GM18502 (cell line): Measurements from ENCODE around the gene PMM2.
"Not testable (repeated sequence)": the region's sequence is repeated elsewhere in the genome, so short reads cannot be mapped to it uniquely, and the experiment has no call there.

Source experiments
- ATAC-seq: cut with Tn5 transposase; IDR thresholded peaks from one replicate; pipeline ENCODE4 v1.9.1; 2021; ENCODE audit warnings: mild to moderate bottlenecking; ENCODE audit not compliant: unreplicated experiment, poor library complexity

The PMM2 gene

DNA sequence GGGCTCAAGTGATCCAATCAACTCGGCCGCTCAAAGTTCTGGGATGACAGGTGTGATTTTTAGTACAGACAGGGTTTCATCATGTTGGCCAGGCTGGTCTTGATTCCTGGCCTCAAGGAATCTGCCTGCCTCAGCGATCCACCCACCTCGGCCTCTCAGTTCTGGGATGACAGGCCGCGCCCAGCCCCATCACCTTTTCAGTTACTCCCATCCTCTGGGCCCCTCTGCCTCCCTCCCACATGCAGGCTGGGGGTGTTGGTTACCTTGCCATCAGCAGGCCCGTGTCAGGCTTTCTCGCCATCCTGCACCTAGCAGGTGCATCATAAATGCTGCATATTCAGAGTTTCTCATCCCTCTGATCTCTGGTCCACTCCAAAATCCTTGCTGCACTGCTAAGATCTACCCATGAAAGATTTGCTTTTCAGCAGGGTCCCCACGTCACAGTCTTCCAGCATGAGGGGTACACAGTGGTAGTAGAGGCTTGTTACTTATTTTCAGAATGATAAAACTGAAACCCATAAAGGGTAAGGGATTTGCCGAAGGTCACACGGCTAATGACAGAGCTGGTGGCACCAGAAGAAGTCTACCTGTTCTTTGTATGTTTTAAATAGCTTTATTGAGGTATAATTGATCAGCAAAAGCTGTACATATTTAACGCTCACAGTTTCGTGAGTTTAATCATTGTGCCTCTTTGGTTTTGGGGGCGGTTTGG is 16.6 kb downstream of the PMM2 start:
- no peak for ATAC-seq

- no peak for ATAC-seq
Measured at GRCh38 chr16:8816967-8817655, 19.5 kb downstream of the PMM2 start.

- ATAC-seq, result peak; percentile 76
Measured at GRCh38 chr16:8818504-8819270, 21.0 kb downstream of the PMM2 start.

DNA sequence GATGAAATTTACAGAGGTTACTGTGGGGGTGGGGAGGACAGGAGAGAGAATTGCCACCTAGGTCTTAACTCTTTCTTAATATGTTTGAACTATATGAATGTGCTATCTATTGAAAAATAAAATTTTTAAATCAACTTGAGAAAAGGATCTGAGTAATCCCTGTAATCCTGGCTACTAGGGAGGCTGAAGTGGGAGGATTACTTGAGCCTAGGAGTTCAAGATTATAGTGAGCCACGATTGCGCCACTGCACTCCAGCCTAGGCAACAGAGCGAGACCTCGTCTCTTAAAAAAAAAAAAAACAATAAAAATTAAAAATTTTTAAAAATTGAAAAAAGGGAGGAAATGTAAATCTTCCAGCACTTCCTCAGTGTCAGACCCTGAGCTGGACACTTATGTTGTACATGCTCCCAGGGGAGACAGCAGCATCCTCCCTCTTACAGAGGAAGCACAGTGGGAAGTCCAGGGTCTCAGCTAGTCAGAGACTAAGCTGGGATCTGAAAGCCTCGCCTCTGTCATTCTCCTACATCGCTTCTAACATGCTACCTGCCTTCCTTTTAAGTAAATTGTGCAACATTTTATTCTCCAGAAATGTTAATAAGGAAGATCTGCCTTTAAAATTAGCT is 21.9 kb downstream of the PMM2 start:
- ATAC-seq, result no peak

DNA sequence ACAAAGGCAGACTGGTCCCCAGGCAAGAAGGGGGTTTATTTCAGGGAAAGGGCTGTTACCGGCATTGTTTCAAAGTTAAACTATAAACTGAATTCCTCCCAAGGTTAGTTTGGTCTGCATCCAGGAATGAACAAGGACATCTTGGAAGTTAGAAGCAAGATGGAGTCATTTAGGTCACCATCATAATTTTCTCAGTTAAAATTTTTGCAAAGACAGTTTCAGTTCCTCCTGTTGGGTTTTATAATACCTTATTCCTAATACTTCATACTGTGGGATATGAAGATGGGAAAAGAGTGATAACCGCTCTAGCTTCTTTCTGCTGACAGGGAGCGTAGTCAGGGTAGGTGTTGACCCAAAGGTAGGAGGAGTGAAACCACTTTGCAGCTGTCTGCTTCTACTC is 24.8 kb downstream of the PMM2 start:
- ATAC-seq, result no peak

GRCh38 chr16:8826278-8826879 is 28.7 kb downstream of the PMM2 start:
- ATAC-seq, result no peak

- ATAC-seq, result no peak
Measured at GRCh38 chr16:8828541-8829165, 31.0 kb downstream of the PMM2 start.

DNA sequence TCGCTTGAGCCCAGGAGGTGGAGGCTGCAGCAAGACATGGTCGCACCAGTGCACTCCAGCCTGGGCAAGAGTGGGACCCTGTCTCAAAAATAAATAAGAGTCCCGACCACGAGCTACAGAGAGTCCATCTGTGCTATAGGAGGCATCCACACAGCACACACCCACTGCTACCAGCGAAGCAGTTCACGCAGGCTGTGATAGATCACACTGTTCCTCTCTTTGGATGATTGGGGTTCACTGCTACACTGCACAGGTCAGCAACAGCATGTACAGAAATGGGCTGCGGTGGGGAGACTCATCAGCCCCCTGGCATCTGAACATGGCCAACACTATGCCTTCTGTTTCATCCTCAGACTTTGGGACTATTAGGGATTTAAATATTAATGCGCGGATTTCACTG is 33.8 kb downstream of the PMM2 start:
- no peak for ATAC-seq

- no peak for ATAC-seq
Measured at GRCh38 chr16:8831871-8832716, 34.5 kb downstream of the PMM2 start.

- ATAC-seq, result no peak
Measured at GRCh38 chr16:8832717-8833105, 35.1 kb downstream of the PMM2 start.

DNA sequence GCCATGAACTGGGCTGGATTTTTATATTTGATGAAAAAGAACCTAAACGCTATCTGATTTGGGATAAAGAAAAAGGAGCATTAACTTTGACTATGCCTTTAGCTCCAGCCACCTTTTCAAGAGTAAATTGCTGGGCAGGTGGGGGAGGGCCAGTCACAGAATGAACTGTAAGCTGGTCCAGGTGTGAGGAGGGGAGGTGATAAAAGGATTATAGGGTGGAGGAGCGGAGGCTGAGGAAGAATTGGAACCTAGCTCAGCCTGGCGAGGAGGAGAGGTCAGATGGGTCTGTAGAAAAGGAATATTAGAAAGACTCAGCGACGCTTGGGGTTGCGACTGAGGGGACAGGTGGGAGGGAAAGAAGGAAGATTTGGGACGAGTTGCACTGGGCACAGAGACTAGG is 39.2 kb downstream of the PMM2 start:
- not testable (repeated sequence) for ATAC-seq

DNA sequence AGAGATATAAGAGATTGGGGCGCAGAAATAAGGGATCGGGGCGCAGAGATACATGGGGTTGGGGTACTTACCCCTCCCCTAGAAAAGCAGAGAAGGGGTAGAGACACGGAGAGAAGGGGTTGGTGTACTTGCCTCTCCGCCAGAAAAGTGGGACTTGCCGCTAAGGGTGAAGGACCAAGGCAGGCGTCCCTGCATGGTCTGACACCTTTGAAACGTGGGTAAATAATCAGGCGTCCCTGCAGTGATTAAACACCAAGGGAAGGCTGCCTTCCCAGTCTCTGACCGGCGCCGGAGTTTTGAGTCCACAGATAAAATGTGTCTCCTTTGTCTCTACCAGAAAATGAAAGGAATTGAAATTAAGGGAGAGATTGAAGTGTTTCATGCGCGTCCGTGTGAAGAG is 40.0 kb downstream of the PMM2 start:
- not testable (repeated sequence) for ATAC-seq

- ATAC-seq, result not testable (repeated sequence)
Measured at GRCh38 chr16:8842016-8842415, 44.4 kb downstream of the PMM2 start.

DNA sequence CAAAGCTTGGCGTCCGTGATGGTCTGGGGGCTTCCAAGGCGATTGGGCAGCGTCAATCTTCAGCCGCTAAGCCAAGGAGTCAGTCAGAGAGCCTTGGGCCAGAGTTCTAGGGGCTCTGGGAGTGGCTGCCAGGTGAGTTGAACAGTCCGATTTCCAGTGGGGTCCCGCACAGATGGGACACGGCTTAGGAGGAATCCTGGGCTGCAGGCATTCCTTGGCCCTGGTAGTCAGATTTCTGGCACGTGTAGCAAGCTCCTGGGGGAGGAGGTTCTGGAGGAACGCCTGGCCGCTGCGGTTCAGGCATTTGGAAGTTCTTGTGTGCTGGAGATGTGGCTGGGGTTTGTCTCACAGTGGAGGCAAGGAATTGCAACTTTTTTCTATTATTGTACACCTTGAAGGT is 45.7 kb downstream of the PMM2 start:
- ATAC-seq, result not testable (repeated sequence)

- no peak for ATAC-seq
Measured at GRCh38 chr16:8845699-8846298, 48.2 kb downstream of the PMM2 start.

GRCh38 chr16:8846401-8846932 is 48.8 kb downstream of the PMM2 start:
- no peak for ATAC-seq

- ATAC-seq, result no peak
Measured at GRCh38 chr16:8847145-8847544, 49.5 kb downstream of the PMM2 start.

- no peak for ATAC-seq
Measured at GRCh38 chr16:8847623-8848022, 50.0 kb downstream of the PMM2 start.
